GM21786 (cell line): ENCODE data around the gene APRT.

ENCODE experiments used
- ATAC-seq: cut with Tn5 transposase; IDR thresholded peaks from one replicate; pipeline ENCODE4 v1.9.1; 2021; ENCODE audit not compliant: unreplicated experiment

APRT gene

GRCh38 chr16:88811769-88812512 is at the start of gene APRT:
APRT (minus strand) TSS chr16:88811928; CDS start chr16:88811899, 29 bp downstream.
- peak; percentile 71 for ATAC-seq

GRCh38 chr16:88861359-88861758 is 49.6 kb upstream of the APRT start:
- ATAC-seq: no peak

- no peak for ATAC-seq
Measured at GRCh38 chr16:88859381-88860091, 47.8 kb upstream of the APRT start.

- no peak for ATAC-seq
Measured at GRCh38 chr16:88857728-88858339, 46.1 kb upstream of the APRT start.

GRCh38 chr16:88856828-88857727 is 45.4 kb upstream of the APRT start, which contains the start of the genes GALNS and TRAPPC2L:
GALNS (minus strand) TSS chr16:88856947; CDS start chr16:88856877, 70 bp downstream.
TRAPPC2L (plus strand) TSS chr16:88857127; CDS start chr16:88857151, 24 bp downstream.
- peak; percentile 80 for ATAC-seq

- ATAC-seq: peak; percentile 10
Measured at GRCh38 chr16:88856122-88856827, 44.5 kb upstream of the APRT start.

GRCh38 chr16:88855736-88856121 is 44.0 kb upstream of the APRT start:
- no peak for ATAC-seq

GRCh38 chr16:88855176-88855575 is 43.4 kb upstream of the APRT start:
- no peak for ATAC-seq

GRCh38 chr16:88854306-88855111 is 42.8 kb upstream of the APRT start:
- no peak for ATAC-seq

GRCh38 chr16:88853325-88853941 is 41.7 kb upstream of the APRT start:
- ATAC-seq: no peak

- ATAC-seq: no peak
Measured at GRCh38 chr16:88851616-88852015, 39.9 kb upstream of the APRT start.

GRCh38 chr16:88850531-88851199 is 38.9 kb upstream of the APRT start:
- ATAC-seq: no peak

- no peak for ATAC-seq
Measured at GRCh38 chr16:88848557-88848956, 36.8 kb upstream of the APRT start.

GRCh38 chr16:88847654-88848053 is 35.9 kb upstream of the APRT start:
- no peak for ATAC-seq

- no peak for ATAC-seq
Measured at GRCh38 chr16:88846088-88846487, 34.4 kb upstream of the APRT start.

GRCh38 chr16:88844419-88845036 is 32.8 kb upstream of the APRT start:
- no peak for ATAC-seq

- ATAC-seq: no peak
Measured at GRCh38 chr16:88843256-88843655, 31.5 kb upstream of the APRT start.

- no peak for ATAC-seq
Measured at GRCh38 chr16:88842806-88843205, 31.1 kb upstream of the APRT start.
